ELR (cell line): ENCODE data around the gene TRIM46.

Experiments used
- DNase-seq: peaks from one replicate; pipeline ENCODE4 v3.0.0-alpha.2; 2015; ENCODE audit warnings: low read depth

Gene TRIM46

DNA sequence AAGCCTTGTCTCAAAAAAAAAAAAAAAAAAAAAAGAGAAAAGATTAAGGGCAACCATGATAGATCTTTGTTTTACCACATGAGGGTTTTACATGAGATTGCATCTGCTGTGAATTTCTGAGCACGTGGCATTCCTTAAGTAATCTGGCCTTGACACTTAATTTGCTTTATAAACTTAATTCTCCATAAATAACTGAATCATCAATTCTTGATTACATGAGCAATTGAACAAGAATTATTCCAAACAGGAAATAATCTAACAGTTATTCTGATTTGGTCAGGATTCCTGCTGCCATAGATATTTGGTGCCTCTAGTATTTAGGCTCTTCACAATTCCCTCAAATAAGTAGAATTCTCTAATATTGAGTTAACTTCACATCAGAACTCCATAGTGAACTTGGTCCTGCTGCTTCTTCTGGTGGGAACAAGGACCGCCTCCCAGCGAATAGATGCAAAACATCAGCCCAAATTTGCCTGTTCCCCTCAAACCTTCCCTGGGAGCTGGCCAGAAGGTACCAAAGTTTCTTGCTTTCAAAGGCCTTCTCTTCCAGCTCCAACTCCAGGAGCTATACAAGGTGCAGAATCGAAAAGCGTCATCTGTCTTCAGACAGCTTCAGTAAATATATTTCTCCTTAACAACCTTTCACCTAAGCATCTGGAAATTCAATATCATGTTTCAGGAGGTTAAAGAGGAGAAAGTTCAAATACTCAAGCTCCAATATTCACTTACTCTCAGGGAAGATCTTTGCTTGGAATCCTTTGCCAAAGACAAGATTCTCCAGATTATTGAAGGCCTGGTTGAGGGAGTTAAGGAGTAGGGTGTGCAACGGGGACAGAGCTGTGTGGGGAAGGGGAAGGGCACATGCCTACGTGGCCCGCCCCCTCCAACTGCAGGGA is 1.6 kb upstream of the TRIM46 start:
- no peak for DNase-seq

DNA sequence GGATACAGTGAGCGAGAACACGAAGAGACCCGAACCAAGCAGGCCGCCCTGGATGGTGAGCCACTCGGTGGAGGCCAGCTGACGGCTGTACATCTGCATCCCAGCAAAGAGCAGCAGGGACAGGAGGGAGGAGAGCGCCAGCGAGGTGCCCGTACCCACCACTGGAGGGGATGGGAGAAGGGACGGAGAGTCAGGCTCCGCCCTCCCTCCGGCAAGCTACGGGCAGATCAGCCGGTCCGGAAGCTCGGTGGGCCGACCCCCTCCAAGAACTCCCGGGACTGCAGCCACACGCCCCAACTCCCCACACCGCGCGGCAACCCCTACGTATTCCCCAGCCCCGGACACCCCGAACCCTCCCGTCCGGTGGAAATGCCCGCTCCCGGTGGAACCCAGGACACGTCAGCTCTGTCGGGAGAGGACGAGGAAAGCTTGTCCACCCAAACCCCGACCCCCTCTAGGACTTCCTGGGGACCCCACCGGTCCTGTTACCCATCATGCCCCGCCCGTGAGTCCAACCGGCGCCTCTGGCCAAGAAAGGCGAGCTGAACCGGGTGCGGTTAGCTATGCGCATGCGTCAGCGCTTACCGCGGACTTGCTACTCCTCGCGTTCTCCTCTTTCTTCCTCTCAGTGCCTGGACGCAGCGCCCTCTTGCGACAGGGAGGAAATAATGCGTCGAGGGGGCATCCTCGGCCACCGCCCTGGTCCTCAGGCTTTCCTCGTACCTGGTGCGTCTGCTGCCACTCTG is 744 bp upstream of the TRIM46 start, which contains the start of gene KRTCAP2:
KRTCAP2 (minus strand) TSS at position 573 of the 746 bp plus-strand sequence; CDS start at position 493, 80 bp downstream.
- DNase-seq = peak; percentile 97

DNA sequence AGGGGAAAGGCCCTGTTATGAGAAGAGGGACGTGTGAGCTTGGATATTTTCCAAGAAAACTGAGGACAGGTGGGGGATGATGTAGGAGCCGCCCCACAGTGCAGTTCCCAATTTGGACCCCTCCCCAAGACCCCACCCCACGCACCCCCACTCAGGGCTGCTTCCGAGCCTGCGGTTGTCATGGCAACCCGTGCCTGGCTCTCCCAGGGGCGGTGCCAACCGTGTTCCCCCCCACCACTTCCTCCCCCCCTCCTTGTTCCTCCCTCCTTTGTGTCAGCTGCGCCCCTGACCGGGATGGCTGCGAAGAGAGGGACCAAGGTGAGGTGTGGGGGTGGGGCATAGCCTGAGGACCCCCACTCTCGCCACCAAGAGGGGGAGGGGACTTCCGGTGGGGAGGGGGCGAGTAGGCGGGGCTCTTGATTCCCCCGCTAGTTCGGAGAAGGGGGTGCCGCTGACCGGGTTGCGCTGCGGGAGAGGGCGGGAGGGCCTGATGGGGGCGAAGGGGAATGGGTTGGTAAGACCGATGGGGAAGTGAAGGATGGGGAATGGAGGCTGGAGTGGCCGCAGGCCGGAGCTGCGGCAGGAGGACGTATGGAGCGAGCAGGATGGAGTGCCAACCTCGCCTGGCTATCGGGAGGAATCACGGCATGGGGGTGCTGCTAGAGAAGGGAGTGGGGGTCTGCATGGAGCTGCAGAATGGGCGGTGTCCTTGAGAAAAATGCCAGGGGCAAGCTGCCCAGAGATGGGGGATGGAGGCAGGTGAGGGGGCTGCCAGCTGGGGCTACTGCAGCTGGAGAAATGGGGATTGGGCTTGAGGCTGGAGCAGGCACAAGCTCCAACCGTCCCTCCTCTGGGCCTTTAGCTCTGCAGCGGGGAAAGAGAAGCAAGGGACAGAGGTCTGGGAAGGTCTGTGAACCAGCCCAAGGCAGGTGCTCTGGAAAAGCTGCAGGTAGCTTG is 953 bp downstream of the TRIM46 start:
- peak; percentile 46 for DNase-seq

DNA sequence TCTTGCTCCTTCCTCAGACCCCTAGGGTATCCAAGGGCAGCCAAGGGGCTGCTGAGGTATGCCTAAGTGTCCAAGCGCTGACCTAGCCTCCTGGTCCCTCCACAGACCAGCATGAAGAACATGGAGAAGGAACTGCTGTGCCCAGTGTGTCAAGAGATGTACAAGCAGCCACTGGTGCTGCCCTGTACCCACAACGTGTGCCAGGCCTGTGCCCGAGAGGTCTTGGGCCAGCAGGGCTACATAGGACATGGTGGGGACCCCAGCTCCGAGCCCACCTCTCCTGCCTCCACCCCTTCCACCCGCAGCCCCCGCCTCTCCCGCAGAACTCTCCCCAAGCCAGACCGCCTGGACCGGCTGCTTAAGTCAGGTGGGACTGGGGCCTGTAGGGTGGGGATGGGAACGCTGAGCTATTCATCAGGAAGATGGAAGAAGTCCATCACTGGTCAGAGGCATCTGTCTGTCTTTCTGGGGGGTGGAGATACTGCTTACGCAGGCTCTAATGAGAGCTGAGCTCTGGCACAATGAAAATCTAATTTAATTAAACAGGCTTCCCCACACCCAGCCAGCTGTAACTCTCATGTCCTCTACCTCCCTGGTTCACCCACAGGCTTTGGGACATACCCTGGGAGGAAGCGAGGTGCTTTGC is 1.8 kb downstream of the TRIM46 start:
- DNase-seq = no peak

DNA sequence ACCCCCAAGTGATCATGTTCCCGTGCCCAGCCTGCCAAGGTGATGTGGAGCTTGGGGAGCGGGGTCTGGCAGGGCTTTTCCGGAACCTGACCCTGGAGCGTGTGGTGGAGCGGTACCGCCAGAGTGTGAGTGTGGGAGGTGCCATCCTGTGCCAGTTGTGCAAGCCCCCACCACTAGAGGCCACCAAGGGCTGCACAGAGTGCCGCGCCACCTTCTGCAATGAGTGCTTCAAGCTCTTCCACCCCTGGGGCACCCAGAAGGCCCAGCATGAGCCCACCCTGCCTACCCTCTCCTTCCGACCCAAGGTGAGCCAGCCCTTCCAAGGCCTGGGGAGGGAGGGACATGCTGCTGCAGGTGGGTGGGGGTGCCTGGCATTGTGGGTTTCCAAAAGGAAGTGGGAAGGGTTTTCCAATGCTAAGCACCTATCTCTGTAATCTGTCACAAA is 2.3 kb downstream of the TRIM46 start:
- no peak for DNase-seq

DNA sequence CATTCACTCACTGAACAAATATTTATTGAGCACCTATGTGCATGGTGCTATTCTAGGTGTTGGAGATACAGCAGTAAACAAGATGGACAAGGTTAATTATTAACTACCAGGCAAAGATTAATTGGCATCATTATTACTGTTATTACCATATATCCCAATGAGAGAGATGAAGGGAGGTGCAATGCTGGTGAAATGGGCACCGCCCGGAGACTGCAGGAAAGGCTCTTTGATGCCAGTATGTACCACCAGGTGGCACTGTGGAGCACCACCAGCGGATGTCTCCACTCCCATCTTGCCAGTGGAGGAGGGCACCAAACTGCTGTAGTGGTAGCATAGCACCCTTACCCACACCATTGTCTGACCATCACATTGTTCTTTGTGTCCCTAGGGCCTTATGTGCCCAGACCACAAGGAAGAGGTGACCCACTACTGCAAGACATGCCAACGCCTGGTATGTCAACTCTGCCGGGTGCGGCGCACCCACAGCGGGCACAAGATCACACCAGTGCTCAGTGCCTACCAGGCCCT is 3.0 kb downstream of the TRIM46 start:
- peak; percentile 80 for DNase-seq

DNA sequence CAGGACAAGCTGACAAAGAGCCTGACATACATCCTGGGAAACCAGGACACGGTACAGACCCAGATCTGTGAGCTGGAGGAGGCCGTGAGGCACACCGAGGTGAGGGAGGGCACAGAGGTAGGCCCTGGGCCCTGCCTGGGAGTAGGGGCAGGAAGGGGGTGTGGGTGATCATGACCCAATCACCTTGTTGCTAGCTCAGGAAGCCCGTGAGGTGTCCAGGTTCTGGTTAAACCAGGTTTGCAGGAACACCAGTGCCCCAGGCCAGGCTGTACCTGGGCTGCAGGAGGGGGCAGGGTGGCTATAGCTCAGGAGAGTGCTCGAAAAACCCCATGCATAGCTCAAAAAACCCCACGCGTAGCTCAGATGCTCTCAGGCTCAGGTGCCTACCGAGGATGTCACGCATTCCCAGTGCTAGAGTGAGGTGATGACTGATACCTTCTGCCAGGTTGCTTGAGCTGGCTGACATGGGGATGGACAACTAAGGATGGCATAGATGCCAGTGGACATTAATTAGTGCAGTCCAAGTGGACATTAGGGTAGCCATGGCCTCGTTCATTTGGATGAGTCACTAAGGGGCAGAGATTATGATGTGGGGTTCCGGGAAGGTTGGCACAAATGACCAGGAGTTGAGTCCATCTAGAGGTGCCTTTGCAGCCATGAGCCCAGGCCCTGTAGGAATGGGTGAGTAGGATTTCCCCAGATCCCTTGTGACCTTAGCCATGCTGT is 3.7 kb downstream of the TRIM46 start:
- DNase-seq = no peak

DNA sequence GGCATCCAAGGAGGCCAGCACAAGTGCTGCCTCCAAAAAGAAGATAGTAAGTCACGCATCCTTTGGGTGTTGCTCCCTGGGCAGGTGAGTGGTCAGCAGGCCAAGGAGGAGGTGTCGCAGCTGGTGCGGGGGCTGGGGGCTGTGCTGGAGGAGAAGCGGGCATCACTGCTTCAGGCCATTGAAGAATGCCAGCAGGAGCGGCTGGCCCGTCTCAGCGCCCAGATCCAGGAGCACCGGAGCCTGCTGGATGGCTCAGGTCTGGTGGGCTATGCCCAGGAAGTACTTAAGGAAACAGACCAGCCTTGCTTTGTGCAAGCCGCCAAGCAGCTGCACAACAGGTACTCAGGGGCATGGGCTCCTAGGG is 4.3 kb downstream of the TRIM46 start:
- DNase-seq = no peak

DNA sequence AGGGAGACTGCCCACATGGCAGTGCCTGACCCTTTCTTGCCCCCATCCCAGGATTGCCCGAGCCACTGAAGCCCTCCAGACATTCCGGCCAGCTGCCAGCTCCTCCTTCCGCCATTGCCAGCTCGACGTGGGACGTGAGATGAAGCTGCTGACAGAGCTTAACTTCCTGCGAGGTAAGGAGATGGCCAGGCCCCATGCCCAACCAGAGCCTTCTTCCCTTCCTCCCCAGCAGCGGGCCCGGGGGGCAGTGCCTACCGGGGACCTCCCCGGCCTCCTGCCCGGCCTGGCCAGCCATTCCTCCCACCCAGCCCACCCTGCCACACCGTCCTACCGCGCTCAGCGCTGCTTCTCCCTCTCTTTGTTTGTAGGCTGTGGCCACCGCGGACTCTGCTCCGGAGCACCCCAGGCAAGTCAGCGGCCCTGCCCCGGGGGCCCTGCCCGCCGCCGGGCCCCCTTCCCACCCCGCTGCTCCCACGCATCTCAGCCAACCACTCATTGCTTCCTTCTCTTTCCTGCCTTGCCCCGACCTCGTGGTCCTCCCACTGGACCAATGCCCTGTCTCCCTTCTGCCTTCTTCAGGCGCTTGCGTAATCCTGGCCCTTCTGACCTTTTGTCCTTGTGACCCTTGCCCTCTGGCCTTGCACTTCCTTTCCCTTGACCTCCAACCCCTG is 4.9 kb downstream of the TRIM46 start:
- DNase-seq = no peak

DNA sequence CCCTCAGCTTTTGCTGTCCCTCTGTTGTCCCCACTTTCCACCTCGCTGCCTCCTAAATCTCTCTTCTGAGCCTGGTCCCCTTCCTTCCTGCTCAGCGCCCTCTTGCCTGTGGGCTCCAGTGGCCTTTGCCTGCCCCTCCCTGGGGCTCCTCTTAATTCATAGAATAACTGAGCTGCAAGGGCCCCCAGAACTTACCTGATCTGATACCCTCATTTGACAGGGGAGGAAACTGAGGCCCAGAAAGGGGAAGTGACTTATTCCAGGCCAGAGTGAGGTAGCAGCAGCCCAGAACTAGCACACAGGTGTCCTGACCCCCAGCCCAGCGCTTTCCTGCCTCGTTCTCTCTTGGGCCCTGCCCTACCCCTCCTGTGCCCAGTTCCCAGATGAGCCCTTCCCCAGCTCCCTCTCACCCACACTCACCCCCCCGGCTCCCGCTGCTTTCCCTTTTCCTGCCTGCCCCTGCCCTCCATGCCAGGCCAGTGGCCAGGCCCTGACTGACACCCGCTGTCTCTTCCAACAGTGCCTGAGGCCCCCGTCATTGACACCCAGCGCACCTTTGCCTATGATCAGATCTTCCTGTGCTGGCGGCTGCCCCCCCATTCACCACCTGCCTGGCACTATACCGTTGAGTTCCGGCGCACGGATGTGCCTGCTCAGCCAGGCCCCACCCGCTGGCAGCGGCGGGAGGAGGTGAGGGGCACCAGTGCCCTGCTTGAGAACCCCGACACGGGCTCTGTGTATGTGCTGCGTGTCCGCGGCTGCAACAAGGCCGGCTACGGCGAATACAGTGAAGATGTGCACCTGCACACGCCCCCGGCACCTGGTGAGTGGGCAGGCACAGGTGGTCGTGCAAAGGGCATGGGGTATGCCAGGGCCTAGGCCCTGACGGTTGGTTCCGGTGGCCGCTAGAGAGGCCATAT is 5.7 kb downstream of the TRIM46 start:
- DNase-seq = no peak

DNA sequence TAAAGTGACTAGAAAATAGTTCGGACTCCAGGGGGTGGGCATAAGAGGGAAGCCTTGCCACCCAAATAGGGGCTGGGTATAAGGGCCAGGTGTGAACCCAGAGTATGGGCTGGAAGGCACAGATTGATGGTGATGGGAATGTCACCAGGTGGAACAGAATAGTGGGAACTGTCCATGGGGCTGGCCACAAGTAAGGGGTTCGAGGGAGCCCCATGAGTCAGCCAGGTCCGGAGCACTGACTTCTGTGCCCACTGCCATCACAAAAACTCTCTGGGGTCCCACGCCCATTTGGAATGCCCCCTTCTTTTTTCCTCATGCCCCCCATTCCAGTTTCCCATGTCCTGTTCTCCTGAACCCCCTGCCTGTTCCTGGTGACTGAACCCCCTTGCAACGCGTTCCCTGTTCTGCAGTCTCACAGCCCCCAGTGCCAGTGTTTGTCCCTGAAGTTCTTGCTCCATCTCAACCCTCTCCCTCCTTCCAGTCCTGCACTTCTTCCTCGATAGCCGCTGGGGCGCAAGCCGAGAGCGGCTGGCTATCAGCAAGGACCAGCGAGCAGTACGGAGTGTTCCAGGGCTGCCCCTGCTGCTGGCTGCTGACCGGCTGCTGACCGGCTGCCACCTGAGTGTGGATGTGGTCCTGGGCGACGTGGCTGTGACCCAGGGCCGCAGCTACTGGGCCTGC is 7.9 kb downstream of the TRIM46 start:
- DNase-seq = no peak

DNA sequence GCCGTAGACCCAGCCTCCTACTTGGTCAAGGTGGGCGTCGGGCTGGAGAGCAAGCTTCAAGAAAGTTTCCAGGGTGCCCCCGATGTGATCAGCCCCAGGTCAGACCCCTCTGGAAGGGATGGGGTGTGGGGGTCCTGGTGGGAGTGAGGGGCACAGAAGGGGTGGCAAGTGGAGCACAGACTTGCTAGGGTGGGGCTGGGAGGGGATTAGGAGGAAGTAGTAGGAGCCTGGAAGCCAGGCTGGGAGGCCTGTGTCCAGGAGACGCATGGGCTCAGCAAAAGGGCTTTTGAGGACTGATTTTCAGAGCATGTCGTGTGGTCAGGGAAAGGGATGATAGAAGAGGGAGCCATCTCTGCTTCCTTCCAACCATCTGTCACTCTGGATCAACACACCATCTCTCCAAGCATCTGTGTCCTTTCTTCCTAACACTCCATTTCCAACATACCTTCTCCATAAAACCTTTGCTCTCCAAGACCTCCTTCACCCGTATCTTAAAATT is 8.5 kb downstream of the TRIM46 start:
- no peak for DNase-seq

DNA sequence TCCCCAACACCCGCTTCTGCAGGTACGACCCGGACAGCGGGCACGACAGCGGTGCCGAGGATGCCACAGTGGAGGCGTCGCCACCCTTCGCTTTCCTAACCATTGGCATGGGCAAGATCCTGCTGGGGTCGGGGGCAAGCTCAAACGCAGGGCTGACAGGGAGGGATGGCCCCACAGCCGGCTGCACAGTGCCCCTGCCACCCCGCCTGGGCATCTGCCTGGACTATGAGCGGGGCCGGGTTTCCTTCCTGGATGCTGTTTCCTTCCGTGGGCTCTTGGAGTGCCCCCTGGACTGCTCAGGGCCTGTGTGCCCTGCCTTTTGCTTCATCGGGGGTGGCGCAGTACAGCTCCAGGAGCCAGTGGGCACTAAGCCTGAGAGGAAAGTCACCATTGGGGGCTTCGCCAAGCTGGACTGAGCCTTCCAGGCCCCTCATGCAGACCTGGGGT is 10.1 kb downstream of the TRIM46 start:
- no peak for DNase-seq

DNA sequence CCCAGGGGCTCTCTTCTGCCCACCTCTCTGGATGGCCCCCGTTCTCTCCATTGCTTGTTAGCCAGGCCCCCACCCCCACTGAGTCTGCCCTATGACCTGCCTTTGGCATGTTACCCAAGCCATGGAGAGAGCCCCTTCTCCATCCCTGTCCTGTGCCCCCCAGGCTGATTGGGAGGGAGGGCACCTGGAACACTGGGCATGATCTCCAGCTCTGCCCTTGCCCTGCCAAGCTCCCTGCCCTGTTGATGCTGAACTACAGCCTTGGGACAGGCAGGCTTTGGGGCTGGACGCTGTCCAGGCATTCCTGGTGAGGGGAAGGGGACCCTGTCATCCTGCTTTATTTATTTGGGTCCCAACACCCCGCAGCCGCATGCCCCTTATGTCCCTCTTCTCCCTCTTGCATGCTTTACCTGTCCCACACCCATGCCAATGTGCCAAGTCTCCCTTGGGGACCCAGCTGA is 10.7 kb downstream of the TRIM46 start:
- no peak for DNase-seq

DNA sequence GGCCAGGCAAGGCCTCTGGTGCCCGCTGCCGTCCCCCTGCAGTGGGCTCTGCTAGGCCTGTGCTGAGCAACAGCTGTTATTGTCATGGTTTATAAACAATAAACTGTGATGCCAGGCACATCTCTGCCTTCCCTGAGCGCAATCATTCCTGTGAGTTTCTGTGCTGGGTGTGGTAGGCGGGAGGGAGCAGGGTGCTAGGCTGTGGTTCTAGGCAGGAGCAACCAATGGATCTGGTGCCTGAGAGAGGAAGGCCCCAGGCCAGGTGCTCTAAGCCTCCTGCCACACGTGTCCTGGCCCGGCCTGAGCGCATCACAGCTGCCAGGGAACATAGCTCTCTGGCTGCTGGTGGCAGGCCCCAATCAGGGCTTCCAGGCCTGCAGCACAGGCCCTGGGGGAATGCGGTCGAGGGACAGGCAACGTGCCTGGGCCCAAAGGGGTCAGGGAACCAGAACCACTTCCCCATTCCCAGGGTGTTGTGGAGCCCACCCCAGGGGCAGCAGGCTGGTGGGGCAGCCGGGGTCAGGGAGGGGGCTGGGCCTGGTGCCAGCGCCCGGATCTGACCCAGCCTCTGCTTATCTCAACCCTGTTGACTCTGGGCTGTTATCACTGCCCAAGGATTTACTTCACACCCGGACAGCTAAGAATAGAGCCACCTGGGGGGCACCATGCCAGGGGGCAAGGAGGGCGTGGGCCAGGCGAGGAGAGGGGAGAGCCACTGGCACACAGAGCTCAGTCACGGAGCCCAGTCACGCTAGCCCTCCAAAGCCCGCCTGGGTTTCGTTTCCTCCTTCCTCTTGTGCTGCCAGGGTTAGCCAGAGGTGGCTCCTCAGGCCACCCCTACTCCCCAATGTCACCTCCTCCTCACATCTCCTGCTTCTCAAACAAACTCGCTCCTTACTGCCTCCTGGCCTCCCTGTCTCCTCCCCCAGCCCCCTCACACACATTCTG is 11.5 kb downstream of the TRIM46 start:
- DNase-seq = no peak

DNA sequence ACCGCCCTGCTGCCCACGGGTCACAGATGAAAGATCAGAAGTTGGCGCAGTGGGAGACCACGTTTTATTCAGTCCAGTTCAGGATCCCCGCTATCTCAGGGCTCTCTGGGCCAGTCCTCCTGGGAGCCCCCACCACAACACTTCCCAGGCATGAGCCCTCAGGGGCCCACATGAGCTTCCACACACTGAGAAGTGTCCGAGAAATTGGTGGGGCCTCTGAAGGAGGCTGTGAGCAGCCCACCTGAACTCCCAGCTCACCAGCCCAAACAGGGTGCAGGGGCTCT is 12.1 kb downstream of the TRIM46 start:
- no peak for DNase-seq
